ENCODE results near the gene TULP1. TPM values are rescaled to one million over a fixed set of nuclear protein-coding genes. Genes with fewer than 3 reads are reported as not detected.

TULP1 gene
- total RNA-seq, 1 experiment from 2014 or later, result not detected

DNA sequence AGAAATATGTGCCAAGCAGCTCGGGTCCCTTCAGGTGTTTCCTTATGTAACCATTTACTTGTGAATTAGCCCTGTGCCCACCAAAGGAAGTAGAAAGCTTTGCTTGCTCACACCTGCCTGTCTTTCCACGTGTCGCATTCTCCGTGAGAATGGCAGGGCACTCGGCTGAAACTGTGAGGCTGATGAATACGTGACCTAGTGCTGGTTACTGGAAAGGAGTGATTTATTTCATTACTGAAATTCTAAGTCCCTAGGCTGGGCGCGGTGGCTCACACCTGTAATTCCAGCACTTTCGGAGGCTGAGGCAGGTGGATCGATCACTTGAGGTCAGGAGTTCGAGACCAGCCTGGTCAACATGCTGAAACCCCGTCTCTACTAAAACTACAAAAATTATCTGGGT, 45.9 kb upstream of the TULP1 start:
- Histone ChIP-seq H2AFZ (no peak overlapping the region), H3K79me2 (ENCODE audit: low read depth) (no peaks in the 10 kb centered on the region), H3K9me2 (ENCODE audit: insufficient read depth) (no peaks in the 10 kb centered on the region), H3F3A (ENCODE audit: insufficient read depth, low read depth) (no peaks in the 10 kb centered on the region), H3K27ac (no peak overlapping the region), H3K4me3 (no peak overlapping the region), H3K9me3 (ENCODE audit: insufficient read depth, low read depth) (no peaks in the 10 kb centered on the region; the same call in 1 of the 2 replicates), H3K4me1 (replicated peaks; ENCODE audit: insufficient read depth) (no peaks in the 10 kb centered on the region), H3K36me3 (ENCODE audit: low read depth) (no peaks in the 10 kb centered on the region), H3K27me3 (ENCODE audit: insufficient read depth, low read depth) (no peaks in the 10 kb centered on the region), H4K20me1 (ENCODE audit: insufficient read depth) (no peaks in the 10 kb centered on the region), H3K4me2 (no peak overlapping the region)
- no TSS peak for BruUV-seq (replicated peaks)
- intact Hi-C loops (cut with micrococcal nuclease; ENCODE audit: unreplicated experiment), result no loop called here
- no peak for TF ChIP-seq EZH2 (IDR thresholded peaks at IDR 0.05; ENCODE audit: low read depth)
- TF ChIP-seq CTCF (conservative IDR thresholded peaks at IDR 0.05), result no peak
- CTCF ChIA-PET, result no interaction called here
- POLR2A ChIA-PET (ENCODE audit: unreplicated experiment), result no interaction called here
- no peak for DNase-seq

DNA sequence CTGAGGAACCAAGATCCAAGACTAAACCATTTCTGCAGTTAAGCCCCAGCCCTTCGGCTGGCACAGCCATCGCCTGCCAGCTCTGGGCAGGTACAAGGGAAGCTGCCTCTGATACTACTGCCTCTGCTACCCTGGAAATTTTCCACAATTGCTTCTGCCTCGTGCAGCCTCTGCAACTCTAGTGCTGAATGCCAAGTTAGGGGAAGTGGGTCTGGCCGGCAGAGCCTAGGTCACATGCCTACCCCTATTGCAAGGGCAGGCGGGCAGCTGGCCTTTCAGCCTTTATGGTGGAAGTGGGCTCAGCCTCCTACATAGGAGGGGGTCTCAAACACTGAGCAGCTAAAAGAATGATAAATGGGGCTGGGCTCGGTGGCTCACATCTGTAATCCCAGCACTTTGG, 44.5 kb upstream of the TULP1 start:
- Histone ChIP-seq H3F3A (ENCODE audit: insufficient read depth, low read depth) (no peaks in the 10 kb centered on the region), H4K20me1 (ENCODE audit: insufficient read depth) (no peaks in the 10 kb centered on the region), H3K36me3 (ENCODE audit: low read depth) (no peaks in the 10 kb centered on the region), H3K27ac (no peak overlapping the region), H3K4me3 (no peak overlapping the region), H3K4me2 (no peak overlapping the region), H3K9me3 (ENCODE audit: insufficient read depth, low read depth) (no peaks in the 10 kb centered on the region; the same call in 1 of the 2 replicates), H3K27me3 (ENCODE audit: insufficient read depth, low read depth) (no peaks in the 10 kb centered on the region), H3K79me2 (ENCODE audit: low read depth) (no peaks in the 10 kb centered on the region), H3K4me1 (replicated peaks; ENCODE audit: insufficient read depth) (no peaks in the 10 kb centered on the region), H2AFZ (no peak overlapping the region), H3K9me2 (ENCODE audit: insufficient read depth) (no peaks in the 10 kb centered on the region)
- BruUV-seq (replicated peaks), result no TSS peak
- ChIA-PET POLR2A (ENCODE audit: unreplicated experiment) (interaction anchor here (0.6 kb wide), 1 partner anchor 481 kb away, joined by 3 read pairs; no protein-coding TSS in a partner anchor), CTCF (no interaction called here)
- no peak for TF ChIP-seq EZH2 (IDR thresholded peaks at IDR 0.05; ENCODE audit: low read depth)
- no peak for DNase-seq
- intact Hi-C loops (cut with micrococcal nuclease; ENCODE audit: unreplicated experiment), result no loop called here

DNA sequence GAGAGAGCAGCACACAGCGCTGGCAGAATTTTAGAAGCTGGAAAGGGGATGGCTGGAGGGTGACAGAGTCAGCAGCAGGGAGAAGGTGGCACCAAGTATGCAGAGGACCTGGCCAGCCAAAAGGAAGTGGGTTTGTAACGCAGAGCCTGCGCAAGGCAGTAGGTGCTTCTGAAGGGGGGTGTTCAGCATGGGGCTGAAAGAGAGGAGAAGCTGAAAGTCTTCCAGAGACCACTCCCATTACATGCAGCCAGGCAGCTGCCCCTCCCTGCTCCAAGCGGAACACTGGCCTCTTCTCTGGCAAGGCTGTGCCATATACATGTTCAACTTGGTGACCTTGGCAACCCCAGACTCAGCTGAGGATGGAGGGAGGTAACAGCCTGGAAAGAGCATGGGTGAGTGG, 42.1 kb upstream of the TULP1 start:
- ChIA-PET POLR2A (ENCODE audit: unreplicated experiment) (no interaction called here), CTCF (no interaction called here)
- Histone ChIP-seq H3K4me2 (no peak overlapping the region), H3K4me1 (replicated peaks; ENCODE audit: insufficient read depth) (no peaks in the 10 kb centered on the region), H3K79me2 (ENCODE audit: low read depth) (no peaks in the 10 kb centered on the region), H3K4me3 (no peak overlapping the region), H3K27me3 (ENCODE audit: insufficient read depth, low read depth) (no peaks in the 10 kb centered on the region), H3F3A (ENCODE audit: insufficient read depth, low read depth) (no peaks in the 10 kb centered on the region), H3K9me2 (ENCODE audit: insufficient read depth) (no peaks in the 10 kb centered on the region), H3K9me3 (ENCODE audit: insufficient read depth, low read depth) (0 out of 2 replicates have a peak, but pooled peaks cover 6% of the 10 kb centered on the region), H2AFZ (no peak overlapping the region), H3K27ac (no peak overlapping the region), H3K36me3 (ENCODE audit: low read depth) (no peaks in the 10 kb centered on the region), H4K20me1 (ENCODE audit: insufficient read depth) (no peaks in the 10 kb centered on the region)
- no peak for DNase-seq
- TF ChIP-seq CTCF (conservative IDR thresholded peaks at IDR 0.05), result no peak
- no peak for TF ChIP-seq EZH2 (IDR thresholded peaks at IDR 0.05; ENCODE audit: low read depth)
- intact Hi-C loops (cut with micrococcal nuclease; ENCODE audit: unreplicated experiment), result no loop called here
- no TSS peak for BruUV-seq (replicated peaks)

DNA sequence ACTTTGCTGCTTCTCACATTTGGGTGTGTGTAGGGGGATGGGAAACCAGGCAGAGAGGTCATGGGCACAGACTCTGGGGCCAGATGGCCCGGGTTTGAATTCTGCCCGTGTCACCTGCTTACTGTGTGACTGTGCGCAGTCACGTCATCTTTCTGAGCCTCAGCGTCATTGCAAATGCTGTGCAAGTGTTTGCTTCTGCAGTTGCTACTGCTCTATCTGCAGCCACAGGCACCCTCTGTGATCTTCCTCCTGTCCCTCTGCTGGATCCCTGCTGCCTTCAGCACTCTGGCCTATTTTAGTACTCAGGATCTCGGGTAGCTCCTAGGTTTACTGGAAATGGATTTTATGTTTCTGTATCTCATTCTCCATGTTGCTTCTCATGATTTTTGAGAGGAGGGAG, 40.6 kb upstream of the TULP1 start:
- Histone ChIP-seq H3K9me2 (ENCODE audit: insufficient read depth) (no peaks in the 10 kb centered on the region), H3K36me3 (ENCODE audit: low read depth) (no peaks in the 10 kb centered on the region), H3K4me1 (replicated peaks; ENCODE audit: insufficient read depth) (no peaks in the 10 kb centered on the region), H3K4me3 (no peak overlapping the region), H4K20me1 (ENCODE audit: insufficient read depth) (no peaks in the 10 kb centered on the region), H3K79me2 (ENCODE audit: low read depth) (no peaks in the 10 kb centered on the region), H3F3A (ENCODE audit: insufficient read depth, low read depth) (no peaks in the 10 kb centered on the region), H2AFZ (no peak overlapping the region), H3K27ac (no peak overlapping the region), H3K9me3 (ENCODE audit: insufficient read depth, low read depth) (0 out of 2 replicates have a peak, but pooled peaks cover 6% of the 10 kb centered on the region), H3K4me2 (no peak overlapping the region), H3K27me3 (ENCODE audit: insufficient read depth, low read depth) (no peaks in the 10 kb centered on the region)
- intact Hi-C loops (cut with micrococcal nuclease; ENCODE audit: unreplicated experiment), result no loop called here
- POLR2A ChIA-PET (ENCODE audit: unreplicated experiment), result no interaction called here
- BruUV-seq (replicated peaks), result no TSS peak
- CTCF ChIA-PET, result no interaction called here
- TF ChIP-seq CTCF (conservative IDR thresholded peaks at IDR 0.05) (no peak), EZH2 (IDR thresholded peaks at IDR 0.05; ENCODE audit: low read depth) (no peak)
- no peak for DNase-seq

Data from PC-9 (cell line).